ENCODE results near the gene NEURL1.

DNA sequence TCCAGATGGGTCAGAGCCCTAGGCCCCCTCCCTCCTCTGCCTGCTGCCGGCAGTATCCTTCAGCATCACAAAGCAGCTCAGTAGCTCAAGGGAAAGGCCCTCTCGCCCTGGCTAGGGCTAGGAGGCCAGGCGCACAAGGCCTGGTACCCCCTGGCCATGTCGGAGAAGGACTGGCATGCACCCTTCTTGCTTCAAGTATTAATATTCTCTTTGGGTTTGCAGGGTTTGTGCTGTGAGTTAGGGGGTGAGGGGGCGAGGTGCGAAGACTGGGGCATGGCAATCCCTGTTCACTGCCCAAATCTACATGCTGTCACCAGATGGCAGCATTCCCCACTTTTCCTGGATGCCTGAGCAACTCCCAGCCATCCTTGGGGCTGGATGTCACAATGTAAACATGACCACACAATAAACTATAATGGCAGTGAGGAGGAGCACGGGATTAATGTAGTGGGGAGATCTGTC, 105.2 kb downstream of the NEURL1 start:
- TF ChIP-seq, protein P1, sequence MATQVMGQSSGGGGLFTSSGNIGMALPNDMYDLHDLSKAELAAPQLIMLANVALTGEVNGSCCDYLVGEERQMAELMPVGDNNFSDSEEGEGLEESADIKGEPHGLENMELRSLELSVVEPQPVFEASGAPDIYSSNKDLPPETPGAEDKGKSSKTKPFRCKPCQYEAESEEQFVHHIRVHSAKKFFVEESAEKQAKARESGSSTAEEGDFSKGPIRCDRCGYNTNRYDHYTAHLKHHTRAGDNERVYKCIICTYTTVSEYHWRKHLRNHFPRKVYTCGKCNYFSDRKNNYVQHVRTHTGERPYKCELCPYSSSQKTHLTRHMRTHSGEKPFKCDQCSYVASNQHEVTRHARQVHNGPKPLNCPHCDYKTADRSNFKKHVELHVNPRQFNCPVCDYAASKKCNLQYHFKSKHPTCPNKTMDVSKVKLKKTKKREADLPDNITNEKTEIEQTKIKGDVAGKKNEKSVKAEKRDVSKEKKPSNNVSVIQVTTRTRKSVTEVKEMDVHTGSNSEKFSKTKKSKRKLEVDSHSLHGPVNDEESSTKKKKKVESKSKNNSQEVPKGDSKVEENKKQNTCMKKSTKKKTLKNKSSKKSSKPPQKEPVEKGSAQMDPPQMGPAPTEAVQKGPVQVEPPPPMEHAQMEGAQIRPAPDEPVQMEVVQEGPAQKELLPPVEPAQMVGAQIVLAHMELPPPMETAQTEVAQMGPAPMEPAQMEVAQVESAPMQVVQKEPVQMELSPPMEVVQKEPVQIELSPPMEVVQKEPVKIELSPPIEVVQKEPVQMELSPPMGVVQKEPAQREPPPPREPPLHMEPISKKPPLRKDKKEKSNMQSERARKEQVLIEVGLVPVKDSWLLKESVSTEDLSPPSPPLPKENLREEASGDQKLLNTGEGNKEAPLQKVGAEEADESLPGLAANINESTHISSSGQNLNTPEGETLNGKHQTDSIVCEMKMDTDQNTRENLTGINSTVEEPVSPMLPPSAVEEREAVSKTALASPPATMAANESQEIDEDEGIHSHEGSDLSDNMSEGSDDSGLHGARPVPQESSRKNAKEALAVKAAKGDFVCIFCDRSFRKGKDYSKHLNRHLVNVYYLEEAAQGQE (IDR thresholded peaks at IDR 0.05; ENCODE audit: insufficient read depth in 1 of 2, low read depth in 2 of 2, low read length in 2 of 2), result no peak
- TF ChIP-seq TAF1 (IDR thresholded peaks at IDR 0.05; ENCODE audit: borderline replicate concordance, insufficient read depth, low read length) (no peak), POLR2AphosphoS5 (IDR thresholded peaks at IDR 0.05; ENCODE audit: low read depth, low read length) (no peak)
